Suprapubic skin (tissue), 4 donors: ENCODE measurements around the gene ZNRF3. TPM values are rescaled to one million over a fixed set of nuclear protein-coding genes. Genes with fewer than 3 reads are reported as not detected.
"Not testable (repeated sequence)": the region's sequence is repeated elsewhere in the genome, so short reads cannot be mapped to it uniquely, and the experiment has no call there.

Experiments
- DNase-seq, 2 donors: peaks; one replicate each; pipeline ENCODE4 v3.0.0-alpha.2; 2019; ENCODE audit warnings: low spot score in 2 of 2
- H3K27ac ChIP-seq: fragments of 200-600 bp; sonication (generic); one replicate; pipeline ENCODE4 v1.5.1; 2019
- H3K27me3 ChIP-seq: fragments of 200-600 bp; sonication (generic); one replicate; pipeline ENCODE4 v1.5.1; 2019
- H3K36me3 ChIP-seq: fragments of 200-600 bp; sonication (generic); one replicate; pipeline ENCODE4 v1.5.1; 2019
- H3K4me1 ChIP-seq: fragments of 200-600 bp; sonication (generic); one replicate; pipeline ENCODE4 v1.5.1; 2019
- H3K4me3 ChIP-seq: fragments of 200-600 bp; sonication (generic); one replicate; pipeline ENCODE4 v1.5.1; 2019; ENCODE audit warnings: mild to moderate bottlenecking
- H3K9me3 ChIP-seq: fragments of 200-600 bp; sonication (generic); one replicate; pipeline ENCODE4 v1.5.1; 2019
- CTCF ChIP-seq, 2 donors: fragments of 200-600 bp in 1 of 2; fragments of 450-650 bp in 1 of 2; sonication (generic) in 1 of 2; IDR thresholded peaks; one replicate each; pipeline ENCODE4 v1.5.1; 2016 to 2019; ENCODE audit warnings: antibody characterized with exemption in 2 of 2, mild to moderate bottlenecking in 1 of 2, moderate library complexity in 1 of 2
- EP300 ChIP-seq: sonication (generic); formaldehyde crosslinking; IDR thresholded peaks from one replicate; pipeline ENCODE4 v1.6.1; 2017; ENCODE audit warnings: antibody characterized with exemption
- POLR2A ChIP-seq, 2 donors: fragments of 450-650 bp; IDR thresholded peaks; one replicate each; pipeline ENCODE4 v1.6.1; 2017; ENCODE audit warnings: antibody characterized with exemption in 2 of 2, mild to moderate bottlenecking in 2 of 2, moderate library complexity in 2 of 2
- POLR2AphosphoS5 ChIP-seq, 3 donors: sonication (generic); formaldehyde crosslinking; IDR thresholded peaks; one replicate each; pipeline ENCODE4 v1.6.1; 2017; ENCODE audit warnings: antibody characterized with exemption in 3 of 3
- WGBS: methylation state at CpG from one replicate; pipeline ENCODE4 v1.1.5; 2018; 5-methylcytosine and 5-hydroxymethylcytosine counted together
- total RNA-seq, 4 donors: library from RNA; depleted of rRNA; stranded (reverse); fragments of >200 nt; gene quantifications; one replicate each; pipeline ENCODE4 v1.1.0, GENCODE V29; 2016

Gene ZNRF3
- total RNA-seq, 4 donors from 2014 or later, result 13.3 to 20.7 (median 18.4) TPM

- TF ChIP-seq CTCF (IDR thresholded peaks at IDR 0.05), result no peak
- no peak for TF ChIP-seq EP300
- no peak for TF ChIP-seq POLR2A (IDR thresholded peaks at IDR 0.05)
- TF ChIP-seq POLR2AphosphoS5 (IDR thresholded peaks at IDR 0.05), result no peak
- WGBS, result 59% methylated on average over 6 of the region's 6 CpGs
- peak overlapping the region; percentile 73 for H3K27ac ChIP-seq
- no peak for DNase-seq
- no peaks in the 10 kb centered on the region for H3K36me3 ChIP-seq
- no peak overlapping the region for H3K4me3 ChIP-seq
- no peaks in the 10 kb centered on the region for H3K27me3 ChIP-seq
- peaks cover 73% of the 10 kb centered on the region for H3K4me1 ChIP-seq
- H3K9me3 ChIP-seq, result no peaks in the 10 kb centered on the region
Measured at GRCh38 chr22:28903729-28904128, 20.4 kb downstream of the ZNRF3 start.

GRCh38 chr22:28904211-28904896, 21.0 kb downstream of the ZNRF3 start:
- Histone ChIP-seq H3K4me1 (peaks cover 70% of the 10 kb centered on the region), H3K27ac (peak overlapping the region; percentile 73), H3K36me3 (no peaks in the 10 kb centered on the region), H3K9me3 (no peaks in the 10 kb centered on the region), H3K27me3 (no peaks in the 10 kb centered on the region), H3K4me3 (no peak overlapping the region)
- no peak for DNase-seq
- TF ChIP-seq CTCF (IDR thresholded peaks at IDR 0.05) (no peak), POLR2AphosphoS5 (IDR thresholded peaks at IDR 0.05) (no peak), EP300 (no peak), POLR2A (IDR thresholded peaks at IDR 0.05) (no peak)
- WGBS, result 25% methylated on average over 7 of the region's 7 CpGs

GRCh38 chr22:28905256-28905832, 22.0 kb downstream of the ZNRF3 start:
- TF ChIP-seq POLR2AphosphoS5 (IDR thresholded peaks at IDR 0.05) (no peak), CTCF (IDR thresholded peaks at IDR 0.05) (no peak), POLR2A (IDR thresholded peaks at IDR 0.05) (no peak), EP300 (no peak)
- H3K36me3 ChIP-seq, result no peaks in the 10 kb centered on the region
- peaks cover 62% of the 10 kb centered on the region for H3K4me1 ChIP-seq
- no peak for DNase-seq
- no peak overlapping the region for H3K4me3 ChIP-seq
- no peaks in the 10 kb centered on the region for H3K27me3 ChIP-seq
- H3K27ac ChIP-seq, result peak overlapping the region; percentile 73
- no peaks in the 10 kb centered on the region for H3K9me3 ChIP-seq

GRCh38 chr22:28906312-28906711, 22.9 kb downstream of the ZNRF3 start:
- 92% methylated on average over 2 of the region's 2 CpGs for WGBS
- Histone ChIP-seq H3K27me3 (no peaks in the 10 kb centered on the region), H3K9me3 (no peaks in the 10 kb centered on the region), H3K36me3 (no peaks in the 10 kb centered on the region), H3K27ac (no peak overlapping the region), H3K4me1 (peaks cover 70% of the 10 kb centered on the region), H3K4me3 (no peak overlapping the region)
- TF ChIP-seq EP300 (no peak), POLR2AphosphoS5 (IDR thresholded peaks at IDR 0.05) (no peak), CTCF (IDR thresholded peaks at IDR 0.05) (no peak), POLR2A (IDR thresholded peaks at IDR 0.05) (no peak)
- DNase-seq, result no peak

- no peak for TF ChIP-seq POLR2A (IDR thresholded peaks at IDR 0.05)
- no peak for TF ChIP-seq POLR2AphosphoS5 (IDR thresholded peaks at IDR 0.05)
- no peak for TF ChIP-seq EP300
- no peak for TF ChIP-seq CTCF (IDR thresholded peaks at IDR 0.05)
- H3K36me3 ChIP-seq, result no peaks in the 10 kb centered on the region
- H3K9me3 ChIP-seq, result no peaks in the 10 kb centered on the region
- no peak overlapping the region for H3K27ac ChIP-seq
- DNase-seq, result no peak
- H3K4me1 ChIP-seq, result peaks cover 77% of the 10 kb centered on the region
- no peak overlapping the region for H3K4me3 ChIP-seq
- 78% methylated on average over 5 of the region's 5 CpGs for WGBS
- H3K27me3 ChIP-seq, result no peaks in the 10 kb centered on the region
Measured at GRCh38 chr22:28907311-28908008, 24.1 kb downstream of the ZNRF3 start.

- H3K36me3 ChIP-seq, H3K4me3 ChIP-seq, H3K27me3 ChIP-seq, H3K9me3 ChIP-seq, H3K27ac ChIP-seq, DNase-seq: not testable (repeated sequence)
- H3K4me1 ChIP-seq, result peaks cover 69% of the 10 kb centered on the region
- WGBS, result 63% methylated on average over 10 of the region's 10 CpGs
Measured at GRCh38 chr22:28908810-28909209, 25.4 kb downstream of the ZNRF3 start.
